Measurements from ENCODE around the gene PRDX2. TPM values are rescaled to one million over a fixed set of nuclear protein-coding genes. Genes with fewer than 3 reads are reported as not detected.

Gene PRDX2
- total RNA-seq, 1 donor from 2014 or later: 235 TPM

- peak overlapping the region; percentile 78 for H3K4me3 Mint-ChIP-seq (ENCODE audit: unreplicated experiment)
- peaks cover 43% of the 10 kb centered on the region for H3K4me1 Mint-ChIP-seq (ENCODE audit: unreplicated experiment)
- no peaks in the 10 kb centered on the region for H3K36me3 Mint-ChIP-seq (ENCODE audit: unreplicated experiment)
- DNase-seq (ENCODE audit: extremely low spot score, unreplicated experiment): peak; percentile 89
- peak; percentile 17 for TF ChIP-seq CTCF (IDR thresholded peaks at IDR 0.05)
- H3K27ac Mint-ChIP-seq (ENCODE audit: unreplicated experiment): peak overlapping the region; percentile 98
- H3K27me3 Mint-ChIP-seq (ENCODE audit: unreplicated experiment): no peaks in the 10 kb centered on the region
- no peaks in the 10 kb centered on the region for H3K9me3 Mint-ChIP-seq (ENCODE audit: unreplicated experiment)
Observed at GRCh38 chr19:12779162-12779993, 22.2 kb downstream of the PRDX2 start.

- peak overlapping the region; percentile 78 for H3K4me3 Mint-ChIP-seq (ENCODE audit: unreplicated experiment)
- H3K9me3 Mint-ChIP-seq (ENCODE audit: unreplicated experiment): no peaks in the 10 kb centered on the region
- H3K27ac Mint-ChIP-seq (ENCODE audit: unreplicated experiment): peak overlapping the region; percentile 98
- TF ChIP-seq CTCF (IDR thresholded peaks at IDR 0.05): no peak
- DNase-seq (ENCODE audit: extremely low spot score, unreplicated experiment): no peak
- H3K36me3 Mint-ChIP-seq (ENCODE audit: unreplicated experiment): no peaks in the 10 kb centered on the region
- H3K27me3 Mint-ChIP-seq (ENCODE audit: unreplicated experiment): no peaks in the 10 kb centered on the region
- H3K4me1 Mint-ChIP-seq (ENCODE audit: unreplicated experiment): peaks cover 44% of the 10 kb centered on the region
Observed at GRCh38 chr19:12778905-12779161, 22.8 kb downstream of the PRDX2 start.

- no peak for DNase-seq (ENCODE audit: extremely low spot score, unreplicated experiment)
- Mint-ChIP-seq H3K27ac (ENCODE audit: unreplicated experiment) (peak overlapping the region; percentile 98), H3K27me3 (ENCODE audit: unreplicated experiment) (no peaks in the 10 kb centered on the region), H3K4me3 (ENCODE audit: unreplicated experiment) (peak overlapping the region; percentile 78), H3K4me1 (ENCODE audit: unreplicated experiment) (peaks cover 44% of the 10 kb centered on the region), H3K9me3 (ENCODE audit: unreplicated experiment) (no peaks in the 10 kb centered on the region), H3K36me3 (ENCODE audit: unreplicated experiment) (no peaks in the 10 kb centered on the region)
- TF ChIP-seq CTCF (IDR thresholded peaks at IDR 0.05): no peak
Observed at GRCh38 chr19:12778017-12778904, 23.3 kb downstream of the PRDX2 start.

- no peaks in the 10 kb centered on the region for H3K27me3 Mint-ChIP-seq (ENCODE audit: unreplicated experiment)
- TF ChIP-seq CTCF (IDR thresholded peaks at IDR 0.05): peak; percentile 98
- H3K36me3 Mint-ChIP-seq (ENCODE audit: unreplicated experiment): no peaks in the 10 kb centered on the region
- H3K9me3 Mint-ChIP-seq (ENCODE audit: unreplicated experiment): no peaks in the 10 kb centered on the region
- peaks cover 44% of the 10 kb centered on the region for H3K4me1 Mint-ChIP-seq (ENCODE audit: unreplicated experiment)
- peak; percentile 94 for DNase-seq (ENCODE audit: extremely low spot score, unreplicated experiment)
- peak overlapping the region; percentile 78 for H3K4me3 Mint-ChIP-seq (ENCODE audit: unreplicated experiment)
- peak overlapping the region; percentile 98 for H3K27ac Mint-ChIP-seq (ENCODE audit: unreplicated experiment)
Observed at GRCh38 chr19:12777217-12778016, 24.2 kb downstream of the PRDX2 start.
